Measurements from ENCODE around the gene CC2D1A. TPM values are rescaled to one million over a fixed set of nuclear protein-coding genes. Genes with fewer than 3 reads are reported as not detected.
A peak's percentile ranks its signal among the peaks of the same experiment; 100 is the strongest.

The CC2D1A gene
- total RNA-seq, 1 experiment from 2014 or later: 11.9 TPM

DNA sequence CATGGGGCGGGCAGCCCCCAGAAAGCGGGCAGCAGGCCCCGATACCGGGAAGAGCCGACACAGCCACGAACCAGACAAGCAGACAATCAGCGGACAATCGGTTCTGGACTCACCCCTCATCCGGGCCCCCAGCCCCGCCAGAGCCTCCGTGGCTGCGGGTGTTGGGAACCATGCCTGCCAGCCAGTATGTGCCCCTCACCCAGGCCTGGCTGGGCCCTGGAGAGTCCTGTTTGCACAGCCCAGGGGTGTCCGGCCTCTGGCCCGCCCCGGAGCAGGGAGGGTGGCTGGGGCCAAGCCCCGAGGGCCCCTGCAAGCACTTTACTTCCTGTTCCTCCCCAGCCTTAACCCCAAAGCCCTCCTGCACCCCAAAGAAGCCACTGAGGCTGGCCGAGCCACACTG, 24.4 kb downstream of the CC2D1A start:
- DNase-seq (ENCODE audit: low spot score): no peak
- in situ Hi-C loops (cut with HindIII; ENCODE audit: low sequenced_read_pairs): no loop called here

DNA sequence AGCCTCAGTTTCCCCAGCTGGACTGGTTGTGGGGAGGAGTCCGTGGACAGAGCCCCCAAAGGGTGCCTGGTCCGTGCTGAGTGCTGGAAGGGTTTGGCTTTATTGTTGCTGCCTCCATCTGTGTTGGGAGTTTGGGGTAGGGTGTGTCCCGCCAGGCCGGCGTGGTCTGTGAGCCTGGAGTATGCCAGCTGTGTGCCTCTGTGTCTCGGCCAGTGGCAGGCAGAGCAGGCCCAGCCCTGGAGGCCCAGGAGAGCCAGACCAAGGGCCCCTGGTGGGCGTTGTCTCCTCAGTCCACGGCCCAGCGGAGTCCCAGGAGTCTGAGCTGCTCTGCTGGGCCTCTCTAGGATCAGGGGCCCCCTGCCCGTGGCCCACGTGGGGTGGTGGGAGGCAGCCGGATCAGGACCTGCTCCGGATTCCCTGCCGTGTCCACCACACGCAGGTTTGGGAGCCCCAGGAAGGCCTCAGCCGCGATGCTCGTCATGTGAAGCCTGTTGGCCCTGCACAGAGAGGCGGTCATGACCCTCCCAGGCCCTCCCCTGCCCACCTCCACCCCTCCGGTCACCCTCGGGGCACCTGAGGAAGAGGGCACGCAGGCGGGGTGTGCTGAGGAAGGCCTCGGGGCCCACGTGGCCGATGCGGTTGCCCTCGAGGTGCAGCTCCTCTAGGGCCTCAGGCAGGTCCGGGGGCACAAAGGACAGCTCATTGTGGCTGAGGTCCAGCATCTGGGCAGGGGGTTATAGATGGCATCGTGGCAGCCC, 25.6 kb downstream of the CC2D1A start:
- no peak for DNase-seq (ENCODE audit: low spot score)
- in situ Hi-C loops (cut with HindIII; ENCODE audit: low sequenced_read_pairs): no loop called here

DNA sequence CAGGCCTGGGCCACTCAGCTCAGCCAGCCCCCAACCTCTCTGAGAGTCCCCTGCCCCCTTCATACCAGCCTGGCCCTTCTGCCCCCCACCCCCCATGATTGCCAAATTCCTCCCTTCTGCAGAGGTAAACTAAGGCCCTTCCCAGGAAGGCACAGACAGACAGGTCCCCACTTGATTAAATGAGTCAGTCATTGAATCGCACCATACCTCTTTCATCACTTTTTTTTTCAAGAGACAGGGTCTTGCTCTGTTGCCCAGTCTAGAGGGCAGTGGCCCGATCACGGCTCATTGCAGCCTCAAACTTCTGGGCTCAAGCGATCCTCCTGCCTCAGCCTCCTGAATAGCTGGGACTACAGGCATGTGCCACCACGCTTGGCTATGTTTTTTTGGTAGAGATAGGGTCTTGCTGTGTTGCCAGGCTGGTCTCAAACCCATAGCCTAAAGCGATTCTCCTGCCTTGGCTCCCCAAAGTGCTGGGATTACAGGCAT, 26.2 kb downstream of the CC2D1A start:
- in situ Hi-C loops (cut with HindIII; ENCODE audit: low sequenced_read_pairs): no loop called here
- DNase-seq (ENCODE audit: low spot score): no peak

DNA sequence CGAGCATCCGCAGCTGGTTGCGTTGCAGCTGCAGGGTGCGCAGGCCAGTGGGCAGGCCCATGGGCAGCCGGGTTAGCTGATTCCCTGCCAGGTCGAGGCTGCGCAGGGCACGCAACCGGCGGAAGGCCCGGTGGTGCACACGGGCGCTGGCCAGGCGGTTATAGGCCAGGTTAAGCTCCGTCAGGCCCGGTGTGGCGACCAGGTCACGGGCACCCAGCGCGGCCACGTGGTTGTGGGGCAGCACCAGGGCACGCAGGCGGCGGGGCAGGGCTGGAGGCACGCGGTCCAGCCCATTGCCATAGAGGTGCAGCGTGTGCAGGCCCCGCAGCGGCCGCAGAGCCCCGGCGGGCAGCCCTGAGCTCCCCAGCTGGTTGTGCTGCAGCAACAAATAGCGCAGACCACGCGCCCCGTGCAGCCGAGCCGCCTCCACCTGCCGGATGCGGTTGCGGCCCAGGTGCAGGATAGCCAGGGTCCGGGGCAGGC, 27.0 kb downstream of the CC2D1A start:
- in situ Hi-C loops (cut with HindIII; ENCODE audit: low sequenced_read_pairs): no loop called here
- DNase-seq (ENCODE audit: low spot score): no peak

DNA sequence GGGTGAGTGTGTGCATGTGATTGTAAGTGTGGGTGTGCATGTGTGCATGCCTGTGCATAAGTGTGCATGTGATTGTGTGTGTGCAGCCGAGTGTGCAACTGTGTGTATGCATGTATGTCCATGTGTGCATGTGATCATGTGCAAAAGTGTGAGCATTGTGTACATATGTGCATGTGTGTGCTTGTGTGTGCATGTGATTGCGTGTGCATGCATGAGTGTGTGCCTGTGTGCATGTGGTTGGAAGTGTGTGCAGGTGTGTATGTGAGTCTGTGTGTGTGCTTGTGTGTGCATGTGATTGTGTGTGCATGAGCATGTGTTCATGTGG, 28.7 kb downstream of the CC2D1A start:
- DNase-seq (ENCODE audit: low spot score): no peak
- in situ Hi-C loops (cut with HindIII; ENCODE audit: low sequenced_read_pairs): no loop called here

DNA sequence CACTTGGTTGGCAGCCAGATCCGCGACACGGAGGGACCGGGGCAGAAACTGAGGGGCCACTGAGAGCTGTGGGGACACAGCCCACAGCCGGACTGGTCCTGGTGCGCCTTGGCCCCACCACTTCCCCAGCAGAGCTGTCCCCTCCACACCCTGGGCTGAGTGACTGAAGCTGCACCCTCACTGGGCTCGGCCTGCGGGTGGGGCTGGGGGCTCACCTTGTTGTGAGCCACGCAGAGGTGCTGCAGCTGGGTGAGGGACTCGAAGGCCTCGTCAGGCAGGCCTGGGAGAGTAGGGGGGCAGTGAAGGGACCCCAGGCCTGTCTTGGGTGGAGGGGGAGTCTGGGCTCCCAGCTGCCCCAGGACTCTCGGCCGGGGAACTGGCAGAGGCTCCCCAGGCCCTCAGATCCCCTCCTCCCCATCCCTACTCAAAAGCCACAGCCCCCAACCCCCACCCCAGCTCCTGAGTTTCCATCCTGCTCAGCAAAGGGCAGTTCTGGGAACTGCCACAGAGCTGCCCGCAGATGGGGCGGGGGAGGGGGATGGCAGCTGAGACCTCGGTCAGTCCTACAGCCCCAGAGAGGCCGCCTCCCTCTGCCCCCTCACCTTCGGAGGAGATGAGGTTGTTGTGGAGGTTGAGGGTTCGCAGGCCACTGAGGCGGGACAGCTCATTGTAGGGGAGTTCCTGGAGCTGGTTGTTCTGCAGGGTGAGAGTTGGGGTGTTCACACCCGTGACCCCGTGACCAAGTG, 29.9 kb downstream of the CC2D1A start:
- no peak for DNase-seq (ENCODE audit: low spot score)
- in situ Hi-C loops (cut with HindIII; ENCODE audit: low sequenced_read_pairs): no loop called here

DNA sequence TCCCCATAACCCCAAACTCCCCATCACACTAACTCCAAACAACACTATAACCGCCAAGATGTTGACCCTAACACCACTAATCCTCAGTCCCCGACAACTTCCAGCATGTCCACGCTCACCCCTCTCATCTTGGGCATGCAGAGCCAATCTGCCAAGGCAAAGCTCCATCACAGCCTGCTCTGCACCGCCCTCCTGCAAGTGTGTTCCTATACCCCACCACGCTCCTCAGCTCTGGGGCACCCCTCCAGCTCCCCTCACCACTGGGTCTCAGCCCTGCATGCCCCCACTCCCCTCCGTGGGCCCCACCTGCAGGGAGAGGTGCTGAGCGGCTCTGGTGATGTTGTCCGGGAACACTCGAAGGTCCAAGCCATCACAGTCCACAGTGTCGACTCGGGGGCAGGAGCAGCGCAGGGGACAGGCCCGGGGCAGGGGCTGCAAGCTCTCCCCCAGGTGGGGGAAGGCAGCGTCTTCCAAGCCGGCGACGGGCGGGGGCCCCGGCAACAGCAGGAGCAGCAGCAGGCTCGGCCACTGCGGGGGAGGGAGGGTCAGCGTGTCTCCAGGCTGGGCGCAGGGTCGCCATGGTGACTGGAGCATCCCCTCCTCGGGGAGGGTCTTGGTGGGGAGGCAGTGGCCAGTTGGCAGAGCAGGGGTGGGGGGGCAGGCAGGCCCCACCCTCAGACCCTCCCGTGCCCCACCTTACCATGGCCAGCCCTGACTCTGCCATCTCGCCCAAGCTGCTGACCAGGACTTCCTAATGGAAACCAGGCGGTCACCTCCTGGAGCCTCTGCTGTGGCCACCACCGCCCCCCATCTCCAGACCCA, 31.7 kb downstream of the CC2D1A start:
- in situ Hi-C loops (cut with HindIII; ENCODE audit: low sequenced_read_pairs): no loop called here
- no peak for DNase-seq (ENCODE audit: low spot score)

DNA sequence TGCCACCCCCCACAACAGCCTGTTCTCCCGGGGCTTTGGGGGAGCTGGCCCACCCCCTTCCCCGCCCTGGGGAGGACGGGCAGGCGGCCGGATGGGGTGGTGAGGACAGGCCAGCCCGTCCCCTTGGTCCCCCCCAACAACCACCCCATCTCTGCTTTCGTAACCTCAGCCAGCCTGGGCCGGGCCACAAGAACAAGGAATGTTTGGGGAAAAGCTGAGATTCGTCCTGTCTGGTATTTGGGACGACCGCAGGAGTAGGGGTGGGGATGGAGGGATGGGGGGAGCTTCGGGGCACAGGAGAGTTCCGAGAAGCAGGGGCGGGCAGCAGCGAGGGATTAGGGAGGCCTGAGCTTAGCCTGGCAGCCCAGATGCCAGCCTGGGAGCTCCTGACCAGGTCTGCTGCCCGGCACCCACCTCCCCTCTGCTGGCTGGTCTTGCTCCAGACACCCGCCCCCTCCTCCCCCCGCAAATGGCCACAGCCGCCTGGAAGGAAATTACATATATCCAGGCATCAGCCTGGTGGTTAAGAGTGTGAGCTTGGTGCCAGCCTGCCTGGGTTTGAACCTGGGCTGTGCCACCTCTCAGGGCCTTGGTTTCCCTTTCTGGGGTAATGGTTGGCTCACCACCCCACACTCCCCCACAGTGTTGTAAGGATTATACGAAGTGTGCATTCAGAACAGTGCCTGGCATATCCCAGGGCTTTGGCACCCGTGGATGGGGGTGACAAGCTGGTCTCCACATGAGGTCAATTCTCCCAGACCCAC, 32.5 kb downstream of the CC2D1A start, which contains the start of gene PODNL1:
Gene PODNL1, minus strand, starts transcription at position 117 of the 764 bp plus-strand sequence. CDS start 236 bp downstream, outside the sequence.
- no peak for DNase-seq (ENCODE audit: low spot score)
- in situ Hi-C loops (cut with HindIII; ENCODE audit: low sequenced_read_pairs): no loop called here

DNA sequence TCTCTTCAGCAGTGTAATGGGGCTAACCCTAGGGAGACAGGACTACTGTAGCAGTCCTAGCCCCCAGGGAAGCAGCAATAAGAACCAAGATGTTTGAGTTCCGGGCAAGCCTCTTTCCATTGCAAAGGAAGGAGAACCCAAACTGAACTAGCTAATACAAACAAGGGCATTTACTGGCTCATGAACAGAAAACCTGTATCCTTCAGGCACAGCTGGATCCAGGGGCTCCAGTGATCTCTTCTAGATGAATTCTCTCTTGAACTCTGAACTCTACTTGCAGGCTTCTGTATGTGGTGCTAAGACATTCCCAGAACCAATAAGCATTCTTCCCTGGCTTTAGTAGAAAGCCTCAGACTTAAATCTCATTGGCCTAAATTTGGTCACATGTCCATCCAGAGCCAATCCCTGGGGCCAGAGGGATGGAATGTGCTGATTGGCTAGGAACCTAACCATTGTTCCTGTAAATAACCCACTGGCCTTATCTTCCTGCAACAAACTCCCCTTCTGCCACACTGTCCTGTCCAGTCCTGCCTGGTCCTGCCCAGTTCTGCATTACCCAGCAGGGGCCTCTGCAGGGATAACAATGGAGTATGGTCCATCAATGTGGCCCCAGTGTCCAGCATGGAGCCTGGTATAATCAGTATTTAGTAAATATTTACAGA, 36.2 kb downstream of the CC2D1A start:
- in situ Hi-C loops (cut with HindIII; ENCODE audit: low sequenced_read_pairs): no loop called here
- no peak for DNase-seq (ENCODE audit: low spot score)

DNA sequence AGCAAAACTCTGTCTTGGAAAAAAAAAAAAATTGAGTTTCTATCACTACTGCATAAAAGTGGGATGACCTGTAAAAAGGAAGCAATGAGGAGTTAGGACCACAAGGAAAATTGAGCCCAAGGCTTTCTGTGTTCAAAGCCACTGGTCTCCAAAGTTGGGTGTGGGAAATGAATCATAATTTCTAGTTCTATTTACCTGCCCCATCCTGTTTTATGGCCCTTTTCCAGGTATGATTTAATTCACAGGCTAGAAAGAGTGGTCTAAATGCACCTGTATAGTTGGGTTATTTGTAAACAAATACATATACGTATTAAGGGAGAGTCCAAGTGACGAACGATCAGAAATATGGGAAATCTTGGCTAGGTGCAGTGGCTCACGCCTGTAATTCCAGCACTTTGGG, 40.4 kb downstream of the CC2D1A start:
- no peak for DNase-seq (ENCODE audit: low spot score)
- in situ Hi-C loops (cut with HindIII; ENCODE audit: low sequenced_read_pairs): no loop called here

DNA sequence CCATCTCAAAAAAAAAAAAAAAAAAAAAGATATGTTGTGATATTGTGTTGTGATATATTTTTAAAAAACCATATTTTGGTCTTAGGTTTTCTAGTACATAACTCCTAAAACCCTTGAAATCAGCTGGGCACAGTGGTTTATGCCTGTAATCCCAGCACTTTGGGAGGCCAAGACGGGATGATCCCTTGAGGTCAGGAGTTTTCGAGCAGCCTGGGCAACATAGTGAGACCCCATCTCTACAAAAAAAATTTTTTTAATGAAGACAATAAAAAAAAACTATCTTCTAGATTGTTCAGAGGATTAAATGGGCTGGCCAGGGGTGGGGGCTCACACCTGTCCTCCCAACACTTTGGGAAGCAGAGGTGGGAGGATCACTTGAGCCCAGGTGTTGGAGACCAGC, 45.0 kb downstream of the CC2D1A start:
- in situ Hi-C loops (cut with HindIII; ENCODE audit: low sequenced_read_pairs): no loop called here

DNA sequence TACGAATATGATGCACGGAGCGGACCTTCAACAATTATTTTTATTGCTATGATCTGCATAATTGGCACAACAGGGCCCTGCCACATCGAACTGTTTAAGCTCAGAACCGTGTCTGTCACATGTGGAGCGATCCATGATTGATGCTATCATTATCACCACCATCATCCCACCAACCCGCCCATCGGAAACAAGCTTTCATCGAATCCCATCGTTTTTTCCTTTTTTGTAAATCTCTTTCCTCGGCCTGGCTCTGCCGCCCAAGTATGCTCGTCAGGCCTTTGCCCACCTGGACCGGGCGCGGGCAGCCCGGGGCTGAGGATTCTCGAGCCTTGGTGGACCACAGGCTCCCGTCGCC, 45.8 kb downstream of the CC2D1A start:
- in situ Hi-C loops (cut with HindIII; ENCODE audit: low sequenced_read_pairs): no loop called here
- no peak for DNase-seq (ENCODE audit: low spot score)

More for the DNA sequence above, 45.0 kb downstream of the CC2D1A start:
- DNase-seq (ENCODE audit: low spot score): no peak

DNA sequence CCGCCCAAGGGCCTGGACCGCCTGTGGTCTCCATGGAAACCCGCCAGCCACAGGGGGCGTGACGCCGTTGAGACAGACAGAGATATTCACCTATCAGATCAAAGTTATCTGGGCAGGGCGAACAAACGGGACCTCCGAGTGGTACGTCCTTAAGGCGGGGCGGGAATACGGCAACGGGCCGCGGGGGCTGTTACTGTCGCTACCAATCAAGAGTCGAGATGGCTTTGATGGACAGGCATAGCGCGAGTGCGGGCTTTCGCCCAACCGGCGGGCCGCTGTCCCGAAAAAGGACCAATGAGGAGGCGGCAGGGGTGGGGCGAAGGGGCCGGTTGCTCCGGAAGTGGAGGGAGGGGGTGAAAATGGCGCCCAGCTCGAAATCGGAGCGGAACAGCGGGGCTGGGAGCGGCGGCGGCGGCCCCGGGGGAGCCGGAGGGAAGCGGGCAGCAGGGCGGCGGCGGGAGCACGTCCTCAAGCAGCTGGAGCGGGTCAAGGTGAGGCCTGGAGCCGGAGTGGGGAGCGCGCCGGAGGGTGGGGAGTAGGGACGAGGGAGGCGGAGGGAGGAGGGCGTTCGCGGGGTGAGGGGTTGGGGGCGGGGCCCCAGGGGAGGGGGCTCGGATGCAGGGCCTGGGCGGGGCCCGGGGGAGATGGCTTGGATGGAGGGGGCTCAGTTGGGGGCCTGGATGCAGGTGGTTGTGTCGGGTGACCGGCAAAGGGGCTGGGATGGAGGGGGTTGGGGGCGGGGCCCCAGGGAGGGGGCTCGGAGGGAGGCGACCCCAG, 46.3 kb downstream of the CC2D1A start, which contains the start of gene DCAF15:
Gene DCAF15, plus strand, starts transcription at position 356 of the 777 bp plus-strand sequence. Its CDS starts 4 bp downstream, at position 360.
- in situ Hi-C loops (cut with HindIII; ENCODE audit: low sequenced_read_pairs): no loop called here
- DNase-seq (ENCODE audit: low spot score): peak; percentile 100

DNA sequence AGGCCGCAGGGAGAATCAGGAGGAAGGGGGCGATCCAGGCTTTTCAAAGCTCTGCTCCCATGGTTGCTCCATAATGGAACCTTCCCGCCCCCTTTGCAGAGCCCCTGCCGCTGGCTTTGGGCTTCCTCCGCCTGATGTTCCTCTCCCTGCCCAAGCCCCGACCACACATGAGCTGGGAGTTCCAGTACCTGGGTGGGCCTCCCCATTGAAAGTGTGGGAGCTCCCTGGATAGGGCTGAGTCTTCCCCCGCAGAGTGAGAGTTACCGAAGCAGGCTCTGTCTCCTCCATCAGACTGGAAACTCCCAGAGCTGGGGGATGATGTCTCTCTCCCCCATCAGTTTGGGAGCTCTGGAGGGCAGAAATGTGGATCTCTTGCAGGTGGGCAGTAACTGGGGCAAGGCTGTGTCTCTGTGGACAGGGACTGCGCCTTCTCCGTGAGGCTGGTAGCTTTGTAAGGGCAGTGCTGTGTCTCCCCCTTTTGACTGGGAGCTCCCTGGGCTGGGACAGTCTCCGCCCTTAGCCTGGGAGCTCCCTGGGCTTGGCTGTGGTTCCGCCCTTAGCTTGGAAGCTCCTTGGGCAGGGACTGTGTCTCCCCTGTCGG, 47.0 kb downstream of the CC2D1A start:
- in situ Hi-C loops (cut with HindIII; ENCODE audit: low sequenced_read_pairs): no loop called here
- peak; percentile 69 for DNase-seq (ENCODE audit: low spot score)

DNA sequence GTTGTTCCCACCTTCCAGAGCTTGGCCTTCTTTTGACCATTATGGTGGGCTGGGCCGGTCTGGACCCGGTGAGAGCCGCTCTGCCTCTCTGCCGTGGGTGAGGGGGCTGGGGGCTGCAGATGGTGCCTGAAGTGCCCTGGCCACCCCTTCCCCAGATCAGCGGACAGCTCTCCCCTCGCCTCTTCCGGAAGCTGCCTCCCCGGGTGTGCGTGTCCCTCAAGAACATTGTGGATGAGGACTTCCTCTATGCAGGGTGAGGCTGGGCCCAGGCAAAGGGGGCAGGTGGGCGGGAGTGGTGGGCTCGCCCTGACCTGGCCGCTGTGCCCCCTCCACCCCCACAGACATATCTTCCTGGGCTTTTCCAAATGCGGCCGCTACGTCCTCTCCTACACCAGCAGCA, 48.2 kb downstream of the CC2D1A start:
- no peak for DNase-seq (ENCODE audit: low spot score)
- in situ Hi-C loops (cut with HindIII; ENCODE audit: low sequenced_read_pairs): no loop called here

DNA sequence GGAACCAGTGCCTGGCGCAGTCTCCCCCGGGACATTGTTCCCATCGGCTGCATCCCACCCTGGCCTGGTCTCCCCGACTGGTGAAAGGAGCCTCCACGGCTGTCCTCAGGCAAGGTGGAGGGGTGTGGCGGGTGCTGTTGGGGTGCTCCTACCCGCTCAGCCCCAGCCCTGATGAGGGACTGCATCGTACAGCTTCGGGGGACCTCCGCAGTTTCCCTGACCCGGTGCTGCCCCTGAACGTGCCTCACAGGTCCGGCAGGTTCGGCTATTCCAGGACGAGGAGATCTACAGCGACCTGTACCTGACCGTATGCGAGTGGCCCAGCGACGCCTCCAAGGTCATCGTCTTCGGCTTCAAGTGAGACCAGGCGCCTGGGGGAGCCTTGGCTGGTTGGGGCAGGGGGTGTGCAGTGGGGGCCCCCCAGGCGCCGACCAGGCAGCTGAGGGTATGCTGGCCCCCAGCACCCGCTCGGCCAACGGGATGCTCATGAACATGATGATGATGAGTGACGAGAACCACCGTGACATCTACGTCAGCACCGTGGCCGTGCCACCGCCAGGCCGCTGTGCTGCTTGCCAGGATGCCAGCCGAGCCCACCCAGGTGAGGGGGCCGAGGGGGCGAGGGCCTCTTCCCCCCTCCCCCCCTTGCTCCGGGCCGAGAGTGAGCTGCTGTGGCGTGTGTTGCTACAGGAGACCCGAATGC, 49.8 kb downstream of the CC2D1A start:
- in situ Hi-C loops (cut with HindIII; ENCODE audit: low sequenced_read_pairs): no loop called here
- no peak for DNase-seq (ENCODE audit: low spot score)

DNA sequence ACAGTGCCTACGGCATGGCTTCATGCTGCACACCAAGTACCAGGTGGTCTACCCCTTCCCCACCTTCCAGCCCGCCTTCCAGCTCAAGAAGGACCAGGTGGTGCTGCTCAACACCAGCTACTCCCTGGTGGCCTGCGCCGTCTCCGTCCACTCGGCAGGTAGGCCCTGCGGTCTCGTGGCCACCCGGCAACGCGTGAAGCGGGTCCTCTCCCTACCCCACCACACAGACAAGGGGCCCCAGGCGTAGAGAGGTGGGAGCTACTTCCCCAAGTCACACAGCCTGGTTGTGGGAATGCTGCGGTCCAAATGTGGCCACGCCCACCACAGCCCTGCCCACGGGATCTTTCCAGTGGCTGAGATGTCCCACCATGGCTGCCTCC, 50.4 kb downstream of the CC2D1A start:
- in situ Hi-C loops (cut with HindIII; ENCODE audit: low sequenced_read_pairs): no loop called here
- no peak for DNase-seq (ENCODE audit: low spot score)
